ENCODE results near the gene ITPA.

GRCh38 chr20:3165473-3166337, 43.6 kb upstream of the ITPA start:
- no peak for TF ChIP-seq CTCF (IDR thresholded peaks at IDR 0.05)
- TF ChIP-seq ZFX (IDR thresholded peaks at IDR 0.05; ENCODE audit: borderline replicate concordance): no peak
